Lung (tissue), 12 donors: ENCODE measurements around the gene FAM83F. TPM values are rescaled to one million over a fixed set of nuclear protein-coding genes. Genes with fewer than 3 reads are reported as not detected.

Source experiments
- ATAC-seq: fragments of 200-7000 bp; cut with Tn5 transposase; one replicate; pipeline ENCODE4 v1.9.1; 2020; ENCODE audit warnings: moderate number of reproducible peaks; ENCODE audit not compliant: insufficient read depth, low FRiP score
- DNase-seq, 3 donors: peaks; one replicate each; pipeline ENCODE4 v3.0.0-alpha.2; 2013 to 2017
- H3K27ac ChIP-seq, 2 donors: one replicate each; pipeline ENCODE4 v1.5.1; 2013; ENCODE audit warnings: mild to moderate bottlenecking in 2 of 2, moderate library complexity in 2 of 2, control low read depth in 1 of 2, inconsistent platforms in 1 of 2, low read depth in 1 of 2, low read length in 1 of 2
- H3K27me3 ChIP-seq, 3 donors: one replicate each; pipeline ENCODE4 v1.5.1; 2013; ENCODE audit warnings: low read length in 2 of 3; ENCODE audit not compliant: control insufficient read depth in 3 of 3, insufficient read depth in 3 of 3
- H3K36me3 ChIP-seq, 4 donors: one replicate each; pipeline ENCODE4 v1.5.1; 2013; ENCODE audit warnings: low read length in 4 of 4, mild to moderate bottlenecking in 1 of 4, moderate library complexity in 1 of 4; ENCODE audit not compliant: control insufficient read depth in 4 of 4, insufficient read depth in 4 of 4
- H3K4me1 ChIP-seq, 5 donors: one replicate each; pipeline ENCODE4 v1.5.1; 2013; ENCODE audit warnings: low read length in 5 of 5, mild to moderate bottlenecking in 2 of 5, moderate library complexity in 1 of 5; ENCODE audit not compliant: control insufficient read depth in 5 of 5, insufficient read depth in 5 of 5
- H3K4me3 ChIP-seq: one replicate; pipeline ENCODE4 v1.5.1; 2013; ENCODE audit warnings: mild to moderate bottlenecking, control low read depth, moderate library complexity
- H3K9ac ChIP-seq, 2 donors: one replicate each; pipeline ENCODE4 v1.5.1; 2013; ENCODE audit warnings: low read length in 2 of 2, control low read depth in 1 of 2; ENCODE audit not compliant: insufficient read depth in 1 of 2
- H3K9me3 ChIP-seq, 4 donors: one replicate each; pipeline ENCODE4 v1.5.1; 2013; ENCODE audit warnings: low read length in 3 of 4, mild to moderate bottlenecking in 1 of 4, moderate library complexity in 1 of 4; ENCODE audit not compliant: control insufficient read depth in 4 of 4, insufficient read depth in 3 of 4
- WGBS, 2 donors: extraction: QIAGEN DNeasy Blood & Tissue Kit; methylation state at CpG; one replicate each; pipeline ENCODE4 v1.1.7; 2013; 5-methylcytosine and 5-hydroxymethylcytosine counted together
- polyA plus RNA-seq, 2 donors: library from polyadenylated mRNA; stranded (reverse); fragments of 200-250 nt; gene quantifications; one replicate each; pipeline ENCODE4 v1.2.1, GENCODE V29; 2013
- total RNA-seq, 2 donors: library from RNA; depleted of rRNA in 1 of 2; stranded (reverse); fragments of >200 nt in 1 of 2; gene quantifications; one replicate each; pipeline ENCODE4 v1.2.1, GENCODE V29; 2014 to 2021
- TF ChIP-seq, protein P1 (sequence below): IDR thresholded peaks from 2 replicates; pipeline ENCODE4 v1.5.1; 2012; ENCODE audit warnings: mild to moderate bottlenecking; ENCODE audit errors: control extremely low read depth, extremely low read depth
- donor health status: control.
- donor health status: control.
- donor health status: Bipolar disorder and iron deficiency.
- donor health status: healthy.
- donor health status: DM: yes; HTN: yes; CAD: no.

FAM83F gene
- total and polyA plus RNA-seq, 4 donors = 0.53 to 3.0 (median 0.94) TPM

GRCh38 chr22:40044870-40045834 lies 50.4 kb downstream of the FAM83F start:
- no peaks in the 10 kb centered on the region for H3K27me3 ChIP-seq
- no peaks in the 10 kb centered on the region for H3K9me3 ChIP-seq
- peak overlapping the region; percentile 33 to 86 for H3K9ac ChIP-seq
- ATAC-seq = no peak
- peaks cover under 1 to 43% (median 5%) of the 10 kb centered on the region in 5 donors for H3K4me1 ChIP-seq
- WGBS, 2 donors = 0 to 1% methylated on average over 75 to 138 of the region's 138 CpGs
- no peaks in the 10 kb centered on the region for H3K36me3 ChIP-seq
- H3K27ac ChIP-seq = peak overlapping the region; percentile 94 to 95
- TF ChIP-seq, protein P1, sequence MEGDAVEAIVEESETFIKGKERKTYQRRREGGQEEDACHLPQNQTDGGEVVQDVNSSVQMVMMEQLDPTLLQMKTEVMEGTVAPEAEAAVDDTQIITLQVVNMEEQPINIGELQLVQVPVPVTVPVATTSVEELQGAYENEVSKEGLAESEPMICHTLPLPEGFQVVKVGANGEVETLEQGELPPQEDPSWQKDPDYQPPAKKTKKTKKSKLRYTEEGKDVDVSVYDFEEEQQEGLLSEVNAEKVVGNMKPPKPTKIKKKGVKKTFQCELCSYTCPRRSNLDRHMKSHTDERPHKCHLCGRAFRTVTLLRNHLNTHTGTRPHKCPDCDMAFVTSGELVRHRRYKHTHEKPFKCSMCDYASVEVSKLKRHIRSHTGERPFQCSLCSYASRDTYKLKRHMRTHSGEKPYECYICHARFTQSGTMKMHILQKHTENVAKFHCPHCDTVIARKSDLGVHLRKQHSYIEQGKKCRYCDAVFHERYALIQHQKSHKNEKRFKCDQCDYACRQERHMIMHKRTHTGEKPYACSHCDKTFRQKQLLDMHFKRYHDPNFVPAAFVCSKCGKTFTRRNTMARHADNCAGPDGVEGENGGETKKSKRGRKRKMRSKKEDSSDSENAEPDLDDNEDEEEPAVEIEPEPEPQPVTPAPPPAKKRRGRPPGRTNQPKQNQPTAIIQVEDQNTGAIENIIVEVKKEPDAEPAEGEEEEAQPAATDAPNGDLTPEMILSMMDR = no peak
- peak; percentile 36 to 64 (median 62) for DNase-seq
- peak overlapping the region; percentile 75 for H3K4me3 ChIP-seq

- Histone ChIP-seq H3K36me3 (no peaks in the 10 kb centered on the region), H3K27ac (no peak overlapping the region), H3K9me3 (no peaks in the 10 kb centered on the region), H3K27me3 (no peaks in the 10 kb centered on the region), H3K4me1 (peaks cover 0 to 37% (median 5%) of the 10 kb centered on the region in 5 donors), H3K4me3 (no peak overlapping the region), H3K9ac (peak overlapping the region in 1 of 2 donors; percentile 34)
- no peak for DNase-seq
- TF ChIP-seq, protein P1 = no peak
- 84% methylated on average over 9 of the region's 9 CpGs for WGBS, 2 donors
- ATAC-seq = no peak
Measured at GRCh38 chr22:40046126-40046525, 51.4 kb downstream of the FAM83F start.

GRCh38 chr22:40050258-40050657 lies 55.5 kb downstream of the FAM83F start:
- no peak for DNase-seq
- Histone ChIP-seq H3K9me3 (no peaks in the 10 kb centered on the region), H3K27me3 (no peaks in the 10 kb centered on the region), H3K4me3 (no peak overlapping the region), H3K4me1 (peaks cover 0 to 12% (median 9%) of the 10 kb centered on the region in 5 donors), H3K9ac (no peak overlapping the region), H3K27ac (no peak overlapping the region), H3K36me3 (no peaks in the 10 kb centered on the region)
- TF ChIP-seq, protein P1 = no peak
- ATAC-seq = no peak
- WGBS, 2 donors = 33 to 65% methylated on average over 3 of the region's 3 CpGs
